LNCaP clone FGC (cell line): ENCODE data around the gene RANBP17.

Experiments used
- DNase-seq: peaks from one replicate; pipeline ENCODE4 v3.0.0-alpha.2; 2011; ENCODE audit warnings: low read depth
- H3K4me3 ChIP-seq: 2 replicates; pipeline ENCODE4 v1.5.1; 2011; ENCODE audit warnings: mild to moderate bottlenecking, low read depth, low read length, control low read depth
- TF ChIP-seq, protein P1 (sequence below): IDR thresholded peaks from 2 replicates; pipeline ENCODE4 v1.5.1; 2012; ENCODE audit warnings: mild to moderate bottlenecking; ENCODE audit not compliant: control insufficient read depth, insufficient read depth; ENCODE audit errors: extremely low read depth

Gene RANBP17

DNA sequence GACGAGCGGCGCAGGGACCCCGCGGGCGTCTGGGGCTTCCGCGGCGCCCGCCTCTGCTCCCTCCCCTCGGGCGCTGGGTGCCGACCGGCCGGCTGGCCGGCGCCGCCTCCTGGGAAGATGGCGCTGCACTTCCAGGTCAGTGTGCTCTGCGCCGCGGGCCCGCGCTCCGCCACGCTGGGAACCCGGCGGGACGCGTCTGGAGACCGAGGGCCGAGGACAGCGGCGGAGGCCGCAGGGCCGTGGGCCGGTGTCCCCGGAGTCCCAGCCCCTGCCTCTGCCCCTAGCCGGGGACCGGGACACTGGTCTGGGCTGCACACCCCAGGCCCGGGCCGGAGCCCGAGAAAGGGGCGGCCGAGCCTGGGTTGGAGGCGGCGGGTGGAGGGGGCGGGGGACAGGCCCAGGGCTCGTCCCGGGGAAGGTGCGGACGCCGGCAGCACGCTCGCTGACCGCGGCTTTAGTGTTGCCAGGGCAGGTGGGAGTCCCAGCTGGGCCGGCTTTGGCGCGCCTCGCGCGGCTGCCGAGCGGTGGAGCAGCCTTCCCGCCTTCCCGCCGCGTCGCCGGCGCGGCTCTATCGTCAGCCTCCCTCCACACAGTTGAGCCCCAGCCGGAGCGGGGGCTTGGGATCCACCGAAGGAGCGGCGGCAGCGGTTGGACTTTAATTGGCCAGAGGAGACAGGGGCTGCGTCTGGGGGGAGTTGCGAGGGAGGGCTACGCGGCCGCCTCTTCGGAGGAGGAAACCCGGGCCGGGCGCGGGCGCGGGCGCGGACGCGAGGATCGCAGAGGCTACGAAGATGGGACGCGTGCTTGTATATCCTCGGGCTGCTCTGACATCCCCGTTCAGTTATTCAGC lies at the start of gene RANBP17:
TSS of gene RANBP17 (plus strand) at position 102 of the 850 bp plus-strand sequence.
- DNase-seq, result peak; percentile 32
- H3K4me3 ChIP-seq, result peak within 1 kb of the TSS; percentile 67
- TF ChIP-seq, protein P1, sequence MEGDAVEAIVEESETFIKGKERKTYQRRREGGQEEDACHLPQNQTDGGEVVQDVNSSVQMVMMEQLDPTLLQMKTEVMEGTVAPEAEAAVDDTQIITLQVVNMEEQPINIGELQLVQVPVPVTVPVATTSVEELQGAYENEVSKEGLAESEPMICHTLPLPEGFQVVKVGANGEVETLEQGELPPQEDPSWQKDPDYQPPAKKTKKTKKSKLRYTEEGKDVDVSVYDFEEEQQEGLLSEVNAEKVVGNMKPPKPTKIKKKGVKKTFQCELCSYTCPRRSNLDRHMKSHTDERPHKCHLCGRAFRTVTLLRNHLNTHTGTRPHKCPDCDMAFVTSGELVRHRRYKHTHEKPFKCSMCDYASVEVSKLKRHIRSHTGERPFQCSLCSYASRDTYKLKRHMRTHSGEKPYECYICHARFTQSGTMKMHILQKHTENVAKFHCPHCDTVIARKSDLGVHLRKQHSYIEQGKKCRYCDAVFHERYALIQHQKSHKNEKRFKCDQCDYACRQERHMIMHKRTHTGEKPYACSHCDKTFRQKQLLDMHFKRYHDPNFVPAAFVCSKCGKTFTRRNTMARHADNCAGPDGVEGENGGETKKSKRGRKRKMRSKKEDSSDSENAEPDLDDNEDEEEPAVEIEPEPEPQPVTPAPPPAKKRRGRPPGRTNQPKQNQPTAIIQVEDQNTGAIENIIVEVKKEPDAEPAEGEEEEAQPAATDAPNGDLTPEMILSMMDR, result peak; percentile 22; the same call in 1 of the 2 replicates

DNA sequence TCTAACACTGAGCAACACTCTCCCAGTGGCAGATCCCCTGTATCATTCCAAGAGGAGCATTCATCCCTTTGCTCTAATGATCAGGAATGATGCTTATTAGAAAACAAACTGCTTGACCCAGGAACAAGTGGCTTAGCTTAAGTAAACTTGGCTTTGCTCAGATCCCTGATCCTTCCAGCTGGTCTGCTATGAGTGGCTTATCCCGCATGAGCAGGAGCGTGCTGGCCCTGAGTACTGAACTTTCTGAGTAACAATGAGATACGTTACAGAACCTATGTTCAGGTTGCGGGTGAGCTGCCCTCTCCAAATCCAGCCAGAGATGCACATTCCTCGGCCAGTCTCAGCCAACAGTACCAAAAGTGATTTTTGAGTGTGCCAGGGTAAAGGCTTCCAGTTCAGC lies 48.6 kb upstream of the RANBP17 start:
- TF ChIP-seq, protein P1, result no peak
- no peak for DNase-seq
- H3K4me3 ChIP-seq, result no peak overlapping the region

DNA sequence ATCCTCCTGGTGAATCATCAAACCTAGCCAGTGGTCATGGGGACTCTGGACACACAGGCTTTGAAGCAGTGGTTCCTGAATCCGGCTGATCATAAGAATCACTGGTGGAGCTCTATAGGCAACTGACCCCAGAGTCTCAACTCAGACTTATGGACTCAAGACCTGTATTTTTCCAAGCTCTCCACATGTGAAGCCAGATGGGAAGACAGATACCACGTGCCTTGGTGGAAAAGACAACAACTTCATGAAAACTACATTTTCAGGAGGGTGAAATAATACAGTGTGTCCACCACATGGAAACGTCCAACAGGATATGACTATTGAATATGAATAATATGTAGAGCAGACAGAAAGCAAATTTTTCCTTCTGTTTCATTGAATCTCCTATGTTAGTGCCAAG lies 44.6 kb upstream of the RANBP17 start:
- no peak overlapping the region for H3K4me3 ChIP-seq
- DNase-seq, result no peak
- TF ChIP-seq, protein P1, result no peak

DNA sequence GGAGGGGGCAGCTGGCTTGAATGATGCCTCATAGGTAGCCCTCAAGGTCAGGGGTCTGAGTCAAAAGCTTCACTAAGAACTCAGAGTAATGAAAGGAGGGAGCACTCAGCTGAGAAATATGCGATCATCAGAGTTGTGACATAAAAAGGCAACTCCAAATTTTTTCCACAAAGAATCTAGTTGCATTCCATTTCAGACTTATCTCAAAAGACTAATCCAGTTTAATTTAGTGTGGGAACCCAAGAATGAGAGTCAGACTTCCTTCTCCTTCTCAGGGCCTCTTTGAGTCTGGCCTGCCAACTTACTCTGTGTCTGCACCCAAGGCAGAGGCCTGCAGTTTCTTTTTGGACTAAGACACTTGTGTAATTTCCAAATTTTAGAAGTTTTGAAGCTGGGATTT lies 43.6 kb upstream of the RANBP17 start:
- no peak for DNase-seq
- TF ChIP-seq, protein P1, result no peak
- H3K4me3 ChIP-seq, result no peak overlapping the region

DNA sequence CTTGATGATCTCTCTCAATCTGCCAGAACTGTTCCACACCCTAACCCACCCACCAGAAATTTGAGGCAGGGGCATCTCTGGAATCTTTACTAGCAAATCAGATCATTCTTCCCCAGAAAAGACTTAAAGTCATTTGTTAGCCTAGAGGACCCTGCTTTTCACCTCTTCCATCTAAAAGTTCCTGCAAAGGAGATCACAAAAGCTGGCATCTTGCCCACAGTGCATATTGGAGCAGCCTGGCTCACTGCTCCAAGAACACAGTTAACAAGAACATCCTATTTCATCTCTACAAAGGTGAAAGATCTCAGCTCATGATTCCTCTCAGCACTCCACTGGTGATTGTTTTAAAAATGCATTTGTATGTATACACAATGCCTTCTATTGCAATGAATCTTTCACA lies 42.0 kb upstream of the RANBP17 start:
- H3K4me3 ChIP-seq, result no peak overlapping the region
- TF ChIP-seq, protein P1, result no peak
- no peak for DNase-seq

DNA sequence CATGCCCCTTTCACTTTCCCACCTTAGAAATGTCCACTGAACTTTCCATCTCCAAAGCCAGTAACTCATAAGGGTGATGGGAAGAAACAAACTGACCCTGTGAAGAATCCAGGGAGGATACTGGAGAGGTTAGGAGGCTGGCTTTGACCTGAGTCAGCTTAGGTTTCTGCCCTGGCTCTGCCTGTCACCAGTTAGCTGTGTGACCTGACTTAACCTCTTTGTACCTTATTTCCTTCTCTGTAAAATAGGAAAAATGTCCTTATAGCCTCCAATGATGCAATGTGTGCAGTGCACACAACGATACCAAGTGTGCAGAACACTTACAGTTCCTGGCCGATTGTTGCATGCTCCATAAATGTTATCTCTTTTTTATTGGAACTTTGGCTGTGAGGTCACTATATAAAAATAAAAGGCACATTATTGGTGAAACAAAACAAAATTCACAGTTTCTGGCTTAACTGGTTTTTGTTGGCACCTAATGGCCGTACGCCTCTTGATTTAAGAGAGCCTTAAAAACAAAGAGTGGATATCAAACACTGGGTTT lies 40.5 kb upstream of the RANBP17 start:
- H3K4me3 ChIP-seq, result no peak overlapping the region
- TF ChIP-seq, protein P1, result no peak
- DNase-seq, result peak; percentile 96

DNA sequence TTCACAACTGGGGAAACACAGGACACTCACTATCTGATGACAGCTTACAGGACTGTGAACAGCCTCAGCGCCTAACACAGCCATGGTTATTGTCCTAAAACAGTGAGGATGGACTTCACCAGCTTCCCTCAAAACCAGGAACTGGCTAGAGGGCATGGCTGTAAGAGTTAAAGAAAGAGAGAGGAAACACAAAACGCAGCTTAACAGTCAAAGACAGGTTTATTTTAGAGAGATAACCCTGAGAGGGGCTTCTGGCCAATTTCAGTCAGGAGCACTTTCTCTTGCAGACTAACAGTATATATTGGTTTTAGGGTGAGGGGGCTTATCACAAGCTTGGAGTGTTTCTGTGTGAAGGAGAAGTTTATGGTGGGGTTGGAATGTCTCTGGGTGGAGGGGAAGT lies 35.7 kb upstream of the RANBP17 start:
- TF ChIP-seq, protein P1, result no peak

More for the DNA sequence above, 35.7 kb upstream of the RANBP17 start:
- H3K4me3 ChIP-seq, result no peak overlapping the region
- DNase-seq, result no peak
